ENCODE data around the gene ECHDC3. TPM values are rescaled to one million over a fixed set of nuclear protein-coding genes. Genes with fewer than 3 reads are reported as not detected.

Gene ECHDC3
- total RNA-seq, 5 donors from 2014 or later (not counting 1 experiment from before 2014, with no cell fraction given) = 0.62 to 2.7 (median 1.5) TPM

DNA sequence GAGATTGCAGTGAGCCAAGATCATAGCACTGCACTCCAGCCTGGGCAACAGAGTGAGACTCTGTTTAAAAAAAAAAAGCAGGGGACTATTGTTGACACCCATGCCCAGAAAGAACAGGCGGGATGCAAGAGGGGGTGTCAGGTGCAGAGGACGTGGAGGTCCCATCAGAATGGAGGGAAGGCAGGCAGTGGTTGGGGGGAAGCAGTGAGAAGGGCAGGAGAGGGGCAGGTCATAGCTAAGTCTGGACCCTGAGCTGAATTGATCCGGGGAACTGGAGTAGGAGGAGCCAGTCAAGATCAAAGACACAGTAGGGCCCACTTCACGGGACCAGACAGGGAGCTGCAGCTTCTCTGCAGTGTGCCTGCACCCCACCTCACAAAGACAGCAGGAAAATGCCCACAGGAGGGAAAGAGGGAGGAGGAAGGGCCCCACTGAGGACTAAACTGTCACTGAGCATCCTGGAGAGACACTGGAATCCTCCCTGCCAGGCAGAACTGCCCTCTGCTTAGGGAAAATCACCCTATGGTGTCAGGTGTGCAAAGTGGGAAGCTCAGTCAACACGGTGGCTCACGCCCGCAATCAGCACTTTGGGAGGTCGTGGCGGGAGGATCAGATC, 27.3 kb upstream of the ECHDC3 start:
- H3K27ac Mint-ChIP-seq = no peak overlapping the region
- Histone ChIP-seq H3K9me3 (no peaks in the 10 kb centered on the region), H3K36me3 (ENCODE audit: control insufficient read depth in 2 of 2, extremely low read depth in 1 of 2, insufficient read depth in 1 of 2, low read length in 1 of 2) (no peaks in the 10 kb centered on the region), H3K4me1 (ENCODE audit: control insufficient read depth in 1 of 2, extremely low read depth in 1 of 2, insufficient read depth in 2 of 2, low read length in 2 of 2) (peaks cover 10 to 26% of the 10 kb centered on the region in 2 experiments), H3K4me3 (ENCODE audit: control insufficient read depth in 1 of 2, extremely low read depth in 1 of 2, low read length in 1 of 2) (no peak overlapping the region), H3K27ac (ENCODE audit: low read length) (no peak overlapping the region), H3K27me3 (replicated peaks in 1 of 2; ENCODE audit: control insufficient read depth in 2 of 2, extremely low read depth in 1 of 2, insufficient read depth in 2 of 2, low read length in 1 of 2) (peaks cover 0 to 40% of the 10 kb centered on the region in 2 experiments)
- H3K4me1 Mint-ChIP-seq = peaks cover 22 to 31% (median 31%) of the 10 kb centered on the region in 3 donors
- ChIA-PET POLR2A (no interaction called here), CTCF (no interaction called here)
- no peaks in the 10 kb centered on the region for H3K36me3 Mint-ChIP-seq
- H3K27me3 Mint-ChIP-seq = peaks cover 17 to 32% of the 10 kb centered on the region in 2 donors
- WGBS (ENCODE audit: insufficient coverage) = 83% methylated on average over 3 of the region's 9 CpGs
- H3K9me3 Mint-ChIP-seq = peaks cover 0 to 8% (median 6%) of the 10 kb centered on the region in 3 donors
- no peak for ATAC-seq (replicated peaks in 1 of 4)
- no peak for DNase-seq
- H3K4me3 Mint-ChIP-seq = no peak overlapping the region

GRCh38 chr10:11715815-11716494, 26.2 kb upstream of the ECHDC3 start:
- Histone ChIP-seq H3K4me3 (ENCODE audit: control insufficient read depth in 1 of 2, extremely low read depth in 1 of 2, low read length in 1 of 2) (no peak overlapping the region), H3K9me3 (no peaks in the 10 kb centered on the region), H3K27me3 (replicated peaks in 1 of 2; ENCODE audit: control insufficient read depth in 2 of 2, extremely low read depth in 1 of 2, insufficient read depth in 2 of 2, low read length in 1 of 2) (peaks cover 0 to 40% of the 10 kb centered on the region in 2 experiments), H3K4me1 (ENCODE audit: control insufficient read depth in 1 of 2, extremely low read depth in 1 of 2, insufficient read depth in 2 of 2, low read length in 2 of 2) (peaks cover 5 to 18% of the 10 kb centered on the region in 2 experiments), H3K27ac (ENCODE audit: low read length) (no peak overlapping the region), H3K36me3 (ENCODE audit: control insufficient read depth in 2 of 2, extremely low read depth in 1 of 2, insufficient read depth in 1 of 2, low read length in 1 of 2) (no peaks in the 10 kb centered on the region)
- POLR2A ChIA-PET = no interaction called here
- DNase-seq = no peak
- ATAC-seq (replicated peaks in 1 of 4) = no peak
- Mint-ChIP-seq H3K27ac (no peak overlapping the region), H3K9me3 (peaks cover 0 to 8% (median 6%) of the 10 kb centered on the region in 3 donors), H3K4me3 (no peak overlapping the region), H3K36me3 (no peaks in the 10 kb centered on the region), H3K4me1 (peaks cover 14 to 25% (median 21%) of the 10 kb centered on the region in 3 donors), H3K27me3 (peaks cover 18 to 38% of the 10 kb centered on the region in 2 donors)
- CTCF ChIA-PET = interaction anchor here in 1 of 2 donors (0.5 kb wide), 1 partner anchor 199 kb away, joined by 3 read pairs; no protein-coding TSS in a partner anchor
- whole genome bisulfite sequencing (ENCODE audit: insufficient coverage) = 93% methylated on average over 11 of the region's 13 CpGs

GRCh38 chr10:11716686-11717085, 25.5 kb upstream of the ECHDC3 start:
- no peak for ATAC-seq (replicated peaks in 1 of 4)
- CTCF ChIA-PET = no interaction called here
- 100% methylated on average over 1 of the region's 4 CpGs for WGBS (ENCODE audit: insufficient coverage)

DNA sequence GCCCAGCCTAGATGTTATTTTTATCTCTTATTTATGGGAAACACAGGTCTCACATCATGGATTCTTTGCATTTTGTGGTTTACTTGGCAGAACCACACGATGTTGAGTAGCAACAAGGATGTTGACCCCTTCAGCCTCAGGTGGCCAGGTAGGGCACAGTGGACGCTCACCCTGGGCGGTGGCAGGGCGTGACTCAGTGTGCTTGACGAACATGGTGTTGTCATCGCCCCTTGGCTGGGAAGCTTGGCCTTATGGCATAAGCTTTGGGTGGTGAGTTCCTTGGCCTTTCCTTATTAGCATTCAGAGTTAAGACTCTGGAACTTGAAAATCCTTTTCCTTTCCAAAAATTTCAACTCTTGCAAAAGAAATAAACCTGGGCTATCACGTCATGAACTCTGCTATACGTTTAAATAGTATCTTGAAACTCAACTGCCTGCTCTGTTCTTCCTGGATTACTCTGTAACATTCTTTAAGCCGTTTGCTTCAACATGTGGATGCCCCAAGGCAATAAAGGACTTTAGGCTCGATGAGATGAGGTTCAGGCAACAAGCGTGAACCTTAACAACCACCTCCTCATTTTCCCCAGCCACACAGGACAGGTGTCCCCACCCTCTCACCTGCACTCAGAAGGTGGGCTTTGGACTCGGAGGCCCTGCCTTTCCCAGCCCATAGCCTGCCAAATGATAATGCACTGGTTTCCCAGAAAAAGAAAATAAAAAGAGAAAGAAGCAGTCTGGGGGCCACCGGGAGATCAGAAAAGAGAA, 22.5 kb upstream of the ECHDC3 start:
- whole genome bisulfite sequencing (ENCODE audit: insufficient coverage) = 82% methylated on average over 9 of the region's 13 CpGs
- no peak overlapping the region for H3K27ac Mint-ChIP-seq
- H3K27me3 Mint-ChIP-seq = peaks cover 8 to 19% of the 10 kb centered on the region in 2 donors
- H3K4me3 Mint-ChIP-seq = no peak overlapping the region
- ChIA-PET POLR2A (no interaction called here), CTCF (no interaction called here)
- peaks cover 0 to 6% (median 5%) of the 10 kb centered on the region in 3 donors for H3K4me1 Mint-ChIP-seq
- H3K27ac ChIP-seq (ENCODE audit: low read length) = no peak overlapping the region
- peaks cover 0 to 8% (median 6%) of the 10 kb centered on the region in 3 donors for H3K9me3 Mint-ChIP-seq
- no peaks in the 10 kb centered on the region for H3K9me3 ChIP-seq
- ATAC-seq (replicated peaks in 1 of 4) = no peak
- no peaks in the 10 kb centered on the region for H3K4me1 ChIP-seq (ENCODE audit: control insufficient read depth in 1 of 2, extremely low read depth in 1 of 2, insufficient read depth in 2 of 2, low read length in 2 of 2)
- DNase-seq = no peak
- H3K27me3 ChIP-seq (replicated peaks in 1 of 2; ENCODE audit: control insufficient read depth in 2 of 2, extremely low read depth in 1 of 2, insufficient read depth in 2 of 2, low read length in 1 of 2) = peaks cover 0 to 14% of the 10 kb centered on the region in 2 experiments
- H3K4me3 ChIP-seq (ENCODE audit: control insufficient read depth in 1 of 2, extremely low read depth in 1 of 2, low read length in 1 of 2) = no peak overlapping the region
- H3K36me3 Mint-ChIP-seq = no peaks in the 10 kb centered on the region
- no peaks in the 10 kb centered on the region for H3K36me3 ChIP-seq (ENCODE audit: control insufficient read depth in 2 of 2, extremely low read depth in 1 of 2, insufficient read depth in 1 of 2, low read length in 1 of 2)

More at GRCh38 chr10:11716686-11717085, 25.5 kb upstream of the ECHDC3 start:
- POLR2A ChIA-PET = no interaction called here
- Histone ChIP-seq H3K36me3 (ENCODE audit: control insufficient read depth in 2 of 2, extremely low read depth in 1 of 2, insufficient read depth in 1 of 2, low read length in 1 of 2) (no peaks in the 10 kb centered on the region), H3K27me3 (replicated peaks in 1 of 2; ENCODE audit: control insufficient read depth in 2 of 2, extremely low read depth in 1 of 2, insufficient read depth in 2 of 2, low read length in 1 of 2) (peaks cover 0 to 35% of the 10 kb centered on the region in 2 experiments), H3K27ac (ENCODE audit: low read length) (no peak overlapping the region), H3K4me3 (ENCODE audit: control insufficient read depth in 1 of 2, extremely low read depth in 1 of 2, low read length in 1 of 2) (no peak overlapping the region), H3K4me1 (ENCODE audit: control insufficient read depth in 1 of 2, extremely low read depth in 1 of 2, insufficient read depth in 2 of 2, low read length in 2 of 2) (peaks cover 5 to 11% of the 10 kb centered on the region in 2 experiments), H3K9me3 (no peaks in the 10 kb centered on the region)
- peaks cover 11 to 21% (median 19%) of the 10 kb centered on the region in 3 donors for H3K4me1 Mint-ChIP-seq
- DNase-seq = no peak
- H3K27me3 Mint-ChIP-seq = peaks cover 18 to 38% of the 10 kb centered on the region in 2 donors
- no peaks in the 10 kb centered on the region for H3K36me3 Mint-ChIP-seq
- no peak overlapping the region for H3K4me3 Mint-ChIP-seq
- H3K9me3 Mint-ChIP-seq = peaks cover 0 to 8% (median 6%) of the 10 kb centered on the region in 3 donors
- no peak overlapping the region for H3K27ac Mint-ChIP-seq

- H3K4me1 Mint-ChIP-seq = peaks cover 3 to 9% (median 8%) of the 10 kb centered on the region in 3 donors
- no peaks in the 10 kb centered on the region for H3K9me3 ChIP-seq
- ATAC-seq (replicated peaks in 1 of 4) = no peak
- H3K9me3 Mint-ChIP-seq = peaks cover 0 to 8% (median 6%) of the 10 kb centered on the region in 3 donors
- no peaks in the 10 kb centered on the region for H3K4me1 ChIP-seq (ENCODE audit: control insufficient read depth in 1 of 2, extremely low read depth in 1 of 2, insufficient read depth in 2 of 2, low read length in 2 of 2)
- no peak for DNase-seq
- no peak overlapping the region for H3K4me3 Mint-ChIP-seq
- H3K27me3 Mint-ChIP-seq = peaks cover 8 to 18% of the 10 kb centered on the region in 2 donors
- POLR2A ChIA-PET = interaction anchor here (0.5 to 0.6 kb wide), 2 partner anchors 9 to 114 kb away, joined by 3 to 7 read pairs; no protein-coding TSS in a partner anchor
- CTCF ChIA-PET = no interaction called here
- H3K4me3 ChIP-seq (ENCODE audit: control insufficient read depth in 1 of 2, extremely low read depth in 1 of 2, low read length in 1 of 2) = no peak overlapping the region
- 87% methylated on average over 8 of the region's 11 CpGs for WGBS (ENCODE audit: insufficient coverage)
- H3K36me3 Mint-ChIP-seq = no peaks in the 10 kb centered on the region
- H3K36me3 ChIP-seq (ENCODE audit: control insufficient read depth in 2 of 2, extremely low read depth in 1 of 2, insufficient read depth in 1 of 2, low read length in 1 of 2) = no peaks in the 10 kb centered on the region
- no peak overlapping the region for H3K27ac ChIP-seq (ENCODE audit: low read length)
- peaks cover 0 to 11% of the 10 kb centered on the region in 2 experiments for H3K27me3 ChIP-seq (replicated peaks in 1 of 2; ENCODE audit: control insufficient read depth in 2 of 2, extremely low read depth in 1 of 2, insufficient read depth in 2 of 2, low read length in 1 of 2)
- no peak overlapping the region for H3K27ac Mint-ChIP-seq
These were observed 21.9 kb upstream of the ECHDC3 start for GRCh38 chr10:11720260-11720741.

DNA sequence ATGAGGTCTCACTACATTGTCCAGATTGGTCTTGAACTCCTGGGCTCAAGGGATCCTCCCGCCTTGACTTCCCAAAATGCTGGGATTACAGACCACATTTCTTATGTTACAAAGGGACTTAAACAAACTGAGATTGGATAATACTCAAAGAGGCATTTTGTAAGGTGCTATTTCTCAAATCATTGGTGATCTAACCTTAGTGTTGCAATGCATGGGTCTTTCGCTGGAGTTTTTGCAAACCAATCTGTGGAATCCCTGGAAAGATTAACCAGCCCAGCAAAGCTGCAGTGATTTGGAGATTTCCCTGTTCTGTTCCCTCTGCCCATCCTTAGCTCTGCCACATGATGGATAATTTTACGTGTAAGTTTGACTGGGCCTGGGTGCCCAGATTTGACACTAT, 20.4 kb upstream of the ECHDC3 start:
- Mint-ChIP-seq H3K9me3 (peaks cover 0 to 4% (median 4%) of the 10 kb centered on the region in 3 donors), H3K36me3 (no peaks in the 10 kb centered on the region), H3K27ac (no peak overlapping the region), H3K27me3 (peaks cover 10 to 14% of the 10 kb centered on the region in 2 donors), H3K4me1 (peaks cover 3 to 8% (median 7%) of the 10 kb centered on the region in 3 donors), H3K4me3 (no peak overlapping the region)
- CTCF ChIA-PET = interaction anchor here (0.6 to 1.1 kb wide), 3 partner anchors 11 to 207 kb away, joined by 3 to 4 read pairs (median 3); no protein-coding TSS in a partner anchor
- Histone ChIP-seq H3K9me3 (no peaks in the 10 kb centered on the region), H3K36me3 (ENCODE audit: control insufficient read depth in 2 of 2, extremely low read depth in 1 of 2, insufficient read depth in 1 of 2, low read length in 1 of 2) (no peaks in the 10 kb centered on the region), H3K4me1 (ENCODE audit: control insufficient read depth in 1 of 2, extremely low read depth in 1 of 2, insufficient read depth in 2 of 2, low read length in 2 of 2) (no peaks in the 10 kb centered on the region), H3K27ac (ENCODE audit: low read length) (no peak overlapping the region), H3K27me3 (replicated peaks in 1 of 2; ENCODE audit: control insufficient read depth in 2 of 2, extremely low read depth in 1 of 2, insufficient read depth in 2 of 2, low read length in 1 of 2) (peaks cover 0 to 7% of the 10 kb centered on the region in 2 experiments), H3K4me3 (ENCODE audit: control insufficient read depth in 1 of 2, extremely low read depth in 1 of 2, low read length in 1 of 2) (no peak overlapping the region)
- DNase-seq (no peak), ATAC-seq (replicated peaks in 1 of 4) (no peak)
- POLR2A ChIA-PET = no interaction called here
- WGBS (ENCODE audit: insufficient coverage) = 87% methylated on average over 3 of the region's 3 CpGs
